ENCODE data around the gene SMIM29. TPM values are rescaled to one million over a fixed set of nuclear protein-coding genes. Genes with fewer than 3 reads are reported as not detected.
"Not testable (repeated sequence)": the region's sequence is repeated elsewhere in the genome, so short reads cannot be mapped to it uniquely, and the experiment has no call there.

The SMIM29 gene
- total and polyA plus RNA-seq, 2 donors (not counting 3 experiments of a cell fraction or from before 2014, with no cell fraction given), result 37.6 to 75.2 TPM

- Histone ChIP-seq H3K4me3 (replicated peaks in 1 of 3; ENCODE audit: insufficient read depth in 1 of 3, low read depth in 1 of 3, low read length in 3 of 3) (no peak overlapping the region), H3K36me3 (ENCODE audit: control insufficient read depth in 2 of 2, extremely low read depth in 1 of 2, insufficient read depth in 2 of 2, low read length in 2 of 2) (no peaks in the 10 kb centered on the region), H3K27ac (ENCODE audit: insufficient read depth, low read depth, low read length) (no peak overlapping the region), H4K20me1 (replicated peaks; ENCODE audit: control insufficient read depth, extremely low read depth, insufficient read depth, low read length) (no peaks in the 10 kb centered on the region), H3K9ac (replicated peaks; ENCODE audit: extremely low read depth, insufficient read depth, low read length) (no peak overlapping the region), H3K79me2 (ENCODE audit: control insufficient read depth, insufficient read depth, low read length) (no peaks in the 10 kb centered on the region), H3K9me1 (replicated peaks; ENCODE audit: control insufficient read depth, extremely low read depth, insufficient read depth, low read length) (no peaks in the 10 kb centered on the region), H3K4me2 (ENCODE audit: insufficient read depth, low read length) (no peak overlapping the region), H2AFZ (ENCODE audit: low read depth, low read length) (no peak overlapping the region), H3K4me1 (ENCODE audit: control insufficient read depth, extremely low read depth, insufficient read depth, low read length) (no peaks in the 10 kb centered on the region), H3K27me3 (ENCODE audit: control insufficient read depth in 2 of 2, insufficient read depth in 2 of 2, low read length in 2 of 2) (no peaks in the 10 kb centered on the region), H3K9me3 (replicated peaks; ENCODE audit: control insufficient read depth, insufficient read depth, low read length) (no peaks in the 10 kb centered on the region)
- BruUV-seq (replicated peaks), result no TSS peak
- dilution Hi-C loops (cut with MboI; ENCODE audit: extremely low pct_ligation_motif_present, low sequenced_read_pairs), result no loop called here
- CTCF ChIA-PET, result interaction anchor here (0.6 to 1.6 kb wide), 2 partner anchors 96 to 155 kb away, joined by 3 to 6 read pairs; no protein-coding TSS in a partner anchor
- FAIRE-seq, result no peak
- TF ChIP-seq POLR2AphosphoS5 (IDR thresholded peaks at IDR 0.05; ENCODE audit: insufficient read depth, low read depth, low read length), result no peak
- no peak for TF ChIP-seq JUN (IDR thresholded peaks at IDR 0.05; ENCODE audit: borderline replicate concordance, insufficient read depth, insufficient read length, low read depth)
- TF ChIP-seq, protein P1, sequence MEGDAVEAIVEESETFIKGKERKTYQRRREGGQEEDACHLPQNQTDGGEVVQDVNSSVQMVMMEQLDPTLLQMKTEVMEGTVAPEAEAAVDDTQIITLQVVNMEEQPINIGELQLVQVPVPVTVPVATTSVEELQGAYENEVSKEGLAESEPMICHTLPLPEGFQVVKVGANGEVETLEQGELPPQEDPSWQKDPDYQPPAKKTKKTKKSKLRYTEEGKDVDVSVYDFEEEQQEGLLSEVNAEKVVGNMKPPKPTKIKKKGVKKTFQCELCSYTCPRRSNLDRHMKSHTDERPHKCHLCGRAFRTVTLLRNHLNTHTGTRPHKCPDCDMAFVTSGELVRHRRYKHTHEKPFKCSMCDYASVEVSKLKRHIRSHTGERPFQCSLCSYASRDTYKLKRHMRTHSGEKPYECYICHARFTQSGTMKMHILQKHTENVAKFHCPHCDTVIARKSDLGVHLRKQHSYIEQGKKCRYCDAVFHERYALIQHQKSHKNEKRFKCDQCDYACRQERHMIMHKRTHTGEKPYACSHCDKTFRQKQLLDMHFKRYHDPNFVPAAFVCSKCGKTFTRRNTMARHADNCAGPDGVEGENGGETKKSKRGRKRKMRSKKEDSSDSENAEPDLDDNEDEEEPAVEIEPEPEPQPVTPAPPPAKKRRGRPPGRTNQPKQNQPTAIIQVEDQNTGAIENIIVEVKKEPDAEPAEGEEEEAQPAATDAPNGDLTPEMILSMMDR (IDR thresholded peaks at IDR 0.05; ENCODE audit: extremely low read depth in 1 of 2, insufficient read depth in 1 of 2, low read depth in 1 of 2, low read length in 2 of 2), result no peak
- TF ChIP-seq, protein P2, sequence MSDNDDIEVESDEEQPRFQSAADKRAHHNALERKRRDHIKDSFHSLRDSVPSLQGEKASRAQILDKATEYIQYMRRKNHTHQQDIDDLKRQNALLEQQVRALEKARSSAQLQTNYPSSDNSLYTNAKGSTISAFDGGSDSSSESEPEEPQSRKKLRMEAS (IDR thresholded peaks at IDR 0.05; ENCODE audit: insufficient read depth, insufficient read length), result no peak
- no peak for TF ChIP-seq POLR2A (IDR thresholded peaks at IDR 0.05; ENCODE audit: low read depth, low read length)
- TF ChIP-seq GATA2 (IDR thresholded peaks at IDR 0.05; ENCODE audit: insufficient read depth, insufficient read length, low read depth, low read length), result no peak
- TF ChIP-seq MYC (IDR thresholded peaks at IDR 0.05; ENCODE audit: low read depth, low read length), result no peak
- TF ChIP-seq EZH2 (IDR thresholded peaks at IDR 0.05; ENCODE audit: borderline replicate concordance, low read depth, low read length, severe bottlenecking), result no peak
- intact Hi-C loops (cut with micrococcal nuclease), result no loop called here
- no peak for DNase-seq (ENCODE audit: low read depth, low spot score)
- POLR2A ChIA-PET, result no interaction called here
Measured at GRCh38 chr6:34259529-34260069, 10.8 kb upstream of the SMIM29 start.

GRCh38 chr6:34252395-34252794 is 3.6 kb upstream of the SMIM29 start:
- intact Hi-C loops (cut with micrococcal nuclease); CTCF ChIA-PET; POLR2A ChIA-PET: not testable (repeated sequence)

More at GRCh38 chr6:34252395-34252794, 3.6 kb upstream of the SMIM29 start:
- BruUV-seq (replicated peaks); H3K36me3 ChIP-seq (ENCODE audit: control insufficient read depth in 2 of 2, extremely low read depth in 1 of 2, insufficient read depth in 2 of 2, low read length in 2 of 2); FAIRE-seq; H3K4me3 ChIP-seq (replicated peaks in 1 of 3; ENCODE audit: insufficient read depth in 1 of 3, low read depth in 1 of 3, low read length in 3 of 3); DNase-seq (ENCODE audit: low read depth, low spot score); H3K9me1 ChIP-seq (replicated peaks; ENCODE audit: control insufficient read depth, extremely low read depth, insufficient read depth, low read length); H2AFZ ChIP-seq (ENCODE audit: low read depth, low read length); H3K9ac ChIP-seq (replicated peaks; ENCODE audit: extremely low read depth, insufficient read depth, low read length); H3K9me3 ChIP-seq (replicated peaks; ENCODE audit: control insufficient read depth, insufficient read depth, low read length); H3K79me2 ChIP-seq (ENCODE audit: control insufficient read depth, insufficient read depth, low read length); H3K27ac ChIP-seq (ENCODE audit: insufficient read depth, low read depth, low read length); dilution Hi-C loops (cut with MboI; ENCODE audit: extremely low pct_ligation_motif_present, low sequenced_read_pairs); H4K20me1 ChIP-seq (replicated peaks; ENCODE audit: control insufficient read depth, extremely low read depth, insufficient read depth, low read length); H3K4me2 ChIP-seq (ENCODE audit: insufficient read depth, low read length); H3K27me3 ChIP-seq (ENCODE audit: control insufficient read depth in 2 of 2, insufficient read depth in 2 of 2, low read length in 2 of 2): not testable (repeated sequence)
- peaks cover 15% of the 10 kb centered on the region for H3K4me1 ChIP-seq (ENCODE audit: control insufficient read depth, extremely low read depth, insufficient read depth, low read length)
